Cardiac ventricle fibroblast (primary cell): ENCODE results near the gene CLEC18C. TPM values are rescaled to one million over a fixed set of nuclear protein-coding genes. Genes with fewer than 3 reads are reported as not detected.

Experiments
- total RNA-seq: library from RNA; depleted of rRNA; stranded (reverse); fragments of >200 nt; gene quantifications from 2 replicates; pipeline ENCODE4 v1.2.3, GENCODE V29; 2015

Gene CLEC18C
- total RNA-seq, result not detected in 2 replicates

GRCh38 chr16:70173212-70173837, at the start of gene CLEC18C:
Gene CLEC18C, plus strand, starts transcription at chr16:70173787. Its CDS starts 492 bp downstream, at chr16:70174279.

Other genes with a start within 250 kb of the CLEC18C start
- gene CLEC18A, start 222.5 kb upstream of the CLEC18C start, total RNA-seq, result 0.24 and 0.25 TPM in 2 replicates
- 22.0 and 24.7 TPM in 2 replicates for gene PDPR, start 59.5 kb upstream of the CLEC18C start, total RNA-seq
- 14.1 and 16.8 TPM in 2 replicates for gene EXOSC6, start 78.2 kb downstream of the CLEC18C start, total RNA-seq
- 103 and 104 TPM in 2 replicates for gene AARS1, start 115.7 kb downstream of the CLEC18C start, total RNA-seq
- gene DDX19B, start 125.4 kb downstream of the CLEC18C start, total RNA-seq, result 17.3 and 33.0 TPM in 2 replicates
- gene DDX19A, start 173.1 kb downstream of the CLEC18C start, total RNA-seq, result 58.0 and 62.2 TPM in 2 replicates